Suprapubic skin (tissue), 4 donors: ENCODE results near the gene RARS2.

Experiments used
- EP300 ChIP-seq: sonication (generic); formaldehyde crosslinking; IDR thresholded peaks from one replicate; pipeline ENCODE4 v1.6.1; 2017; ENCODE audit warnings: antibody characterized with exemption
- POLR2A ChIP-seq, 2 donors: fragments of 450-650 bp; IDR thresholded peaks; one replicate each; pipeline ENCODE4 v1.6.1; 2017; ENCODE audit warnings: antibody characterized with exemption in 2 of 2, mild to moderate bottlenecking in 2 of 2, moderate library complexity in 2 of 2
- POLR2AphosphoS5 ChIP-seq, 3 donors: sonication (generic); formaldehyde crosslinking; IDR thresholded peaks; one replicate each; pipeline ENCODE4 v1.6.1; 2017; ENCODE audit warnings: antibody characterized with exemption in 3 of 3
- TF ChIP-seq, protein P1 (sequence below), 2 donors: fragments of 200-600 bp in 1 of 2; fragments of 450-650 bp in 1 of 2; sonication (generic) in 1 of 2; IDR thresholded peaks; one replicate each; pipeline ENCODE4 v1.5.1; 2016 to 2019; ENCODE audit warnings: antibody characterized with exemption in 2 of 2, mild to moderate bottlenecking in 1 of 2, moderate library complexity in 1 of 2

DNA sequence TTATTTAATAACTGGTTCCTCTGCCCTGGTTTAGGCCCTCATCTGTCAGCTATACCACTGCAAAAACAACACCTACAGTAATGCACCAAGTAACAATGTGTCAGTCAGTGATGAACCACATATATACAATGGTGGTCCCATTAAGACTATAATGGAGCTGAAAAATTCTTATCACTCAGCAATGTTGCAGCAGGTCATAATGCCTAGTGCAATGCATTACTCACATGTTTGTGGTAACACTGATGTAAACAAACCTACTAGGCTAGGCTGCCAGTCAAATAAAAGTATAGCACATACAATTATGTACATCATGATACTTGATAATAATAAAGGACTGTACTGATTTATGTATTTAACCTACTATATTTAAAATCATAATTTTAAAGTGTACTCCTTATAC, 31.3 kb downstream of the RARS2 start:
- TF ChIP-seq, protein P1, sequence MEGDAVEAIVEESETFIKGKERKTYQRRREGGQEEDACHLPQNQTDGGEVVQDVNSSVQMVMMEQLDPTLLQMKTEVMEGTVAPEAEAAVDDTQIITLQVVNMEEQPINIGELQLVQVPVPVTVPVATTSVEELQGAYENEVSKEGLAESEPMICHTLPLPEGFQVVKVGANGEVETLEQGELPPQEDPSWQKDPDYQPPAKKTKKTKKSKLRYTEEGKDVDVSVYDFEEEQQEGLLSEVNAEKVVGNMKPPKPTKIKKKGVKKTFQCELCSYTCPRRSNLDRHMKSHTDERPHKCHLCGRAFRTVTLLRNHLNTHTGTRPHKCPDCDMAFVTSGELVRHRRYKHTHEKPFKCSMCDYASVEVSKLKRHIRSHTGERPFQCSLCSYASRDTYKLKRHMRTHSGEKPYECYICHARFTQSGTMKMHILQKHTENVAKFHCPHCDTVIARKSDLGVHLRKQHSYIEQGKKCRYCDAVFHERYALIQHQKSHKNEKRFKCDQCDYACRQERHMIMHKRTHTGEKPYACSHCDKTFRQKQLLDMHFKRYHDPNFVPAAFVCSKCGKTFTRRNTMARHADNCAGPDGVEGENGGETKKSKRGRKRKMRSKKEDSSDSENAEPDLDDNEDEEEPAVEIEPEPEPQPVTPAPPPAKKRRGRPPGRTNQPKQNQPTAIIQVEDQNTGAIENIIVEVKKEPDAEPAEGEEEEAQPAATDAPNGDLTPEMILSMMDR (IDR thresholded peaks at IDR 0.05), result no peak
- no peak for TF ChIP-seq POLR2AphosphoS5 (IDR thresholded peaks at IDR 0.05)
- no peak for TF ChIP-seq POLR2A (IDR thresholded peaks at IDR 0.05)
- no peak for TF ChIP-seq EP300
